HG03025 (cell line): ENCODE data around the gene TSPAN6.
A peak's percentile ranks its signal among the peaks of the same experiment; 100 is the strongest.

Source experiments
- ATAC-seq: cut with Tn5 transposase; IDR thresholded peaks from one replicate; pipeline ENCODE4 v1.9.1; 2021; ENCODE audit warnings: mild to moderate bottlenecking, moderate library complexity; ENCODE audit not compliant: unreplicated experiment, low FRiP score

The TSPAN6 gene

DNA sequence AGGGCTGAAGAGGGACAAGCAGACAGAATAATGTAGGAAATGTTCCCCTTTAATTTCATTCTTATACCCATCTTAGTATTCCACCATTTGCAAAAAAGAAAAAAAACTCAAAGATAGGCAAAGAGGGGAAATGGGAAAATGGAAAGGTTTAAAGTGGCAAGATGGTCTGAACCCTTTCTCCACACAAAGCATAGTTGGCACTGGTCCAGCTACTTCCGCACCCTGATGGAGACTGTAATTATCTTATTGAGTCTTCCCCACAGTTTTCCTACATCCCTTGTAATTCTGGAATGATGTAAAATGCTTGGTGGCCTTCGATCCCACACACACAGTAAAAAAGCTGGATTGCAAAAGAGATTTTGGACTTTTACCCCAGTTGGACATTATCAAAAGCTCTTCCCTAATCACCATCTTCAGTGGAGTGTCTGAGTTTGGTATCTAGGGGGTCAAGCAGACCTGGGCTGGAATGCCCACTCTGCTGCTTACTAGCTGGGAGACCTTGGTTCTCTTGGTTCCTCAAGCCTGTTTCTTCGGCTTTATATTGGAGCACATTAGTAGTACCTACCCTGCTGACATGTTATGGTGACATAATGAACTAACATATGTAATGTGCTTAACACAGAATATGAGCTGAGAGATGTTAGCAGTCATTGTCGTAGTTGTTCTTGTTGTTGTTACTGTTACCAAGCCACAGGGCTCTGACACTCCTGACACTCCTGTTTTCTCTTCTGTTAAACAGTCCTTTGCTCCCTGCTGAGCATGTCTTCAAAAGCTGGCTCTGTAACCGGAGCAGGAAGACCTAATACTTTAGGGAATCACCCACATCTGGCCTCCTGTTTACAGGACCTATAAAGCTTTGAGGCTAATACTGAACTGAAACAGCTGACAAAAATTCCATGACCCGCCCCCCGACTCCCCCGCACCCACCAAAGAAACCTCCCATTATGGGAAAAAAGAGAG lies 12.1 kb upstream of the TSPAN6 start:
- no peak for ATAC-seq

- no peak for ATAC-seq
Observed at GRCh38 chrX:100647739-100648138, 11.1 kb upstream of the TSPAN6 start.

DNA sequence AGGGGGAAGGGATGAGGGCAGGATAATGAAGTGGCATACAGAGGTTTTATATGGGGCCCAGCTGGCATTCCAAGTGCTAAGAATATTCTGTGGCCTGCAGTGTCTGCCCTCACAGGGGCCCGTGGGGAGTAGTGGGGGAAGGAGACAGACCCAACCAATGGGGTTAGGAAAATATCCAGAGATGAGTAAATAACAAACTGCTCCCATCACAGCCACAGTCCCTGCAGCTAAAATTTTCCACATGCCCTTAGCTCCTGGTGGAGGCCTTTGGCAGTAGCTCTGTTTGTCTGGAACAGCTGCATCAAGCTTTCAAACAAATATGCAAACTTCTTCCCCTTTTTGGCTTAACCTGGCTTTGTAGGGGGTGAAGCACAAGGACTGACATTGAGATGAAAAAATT lies 10.5 kb upstream of the TSPAN6 start:
- ATAC-seq: no peak

GRCh38 chrX:100645106-100645505 lies 8.5 kb upstream of the TSPAN6 start:
- no peak for ATAC-seq

- ATAC-seq: no peak
Observed at GRCh38 chrX:100643956-100644860, 7.6 kb upstream of the TSPAN6 start, which contains the start of gene SRPX2. Gene SRPX2 (plus strand): TSS chrX:100644199. CDS start chrX:100646323, 2,124 bp downstream.

GRCh38 chrX:100643212-100643611 lies 6.6 kb upstream of the TSPAN6 start:
- ATAC-seq: no peak

GRCh38 chrX:100642290-100642689 lies 5.7 kb upstream of the TSPAN6 start:
- ATAC-seq: no peak

GRCh38 chrX:100635989-100636320 lies 651 bp downstream of the TSPAN6 start:
- no peak for ATAC-seq

DNA sequence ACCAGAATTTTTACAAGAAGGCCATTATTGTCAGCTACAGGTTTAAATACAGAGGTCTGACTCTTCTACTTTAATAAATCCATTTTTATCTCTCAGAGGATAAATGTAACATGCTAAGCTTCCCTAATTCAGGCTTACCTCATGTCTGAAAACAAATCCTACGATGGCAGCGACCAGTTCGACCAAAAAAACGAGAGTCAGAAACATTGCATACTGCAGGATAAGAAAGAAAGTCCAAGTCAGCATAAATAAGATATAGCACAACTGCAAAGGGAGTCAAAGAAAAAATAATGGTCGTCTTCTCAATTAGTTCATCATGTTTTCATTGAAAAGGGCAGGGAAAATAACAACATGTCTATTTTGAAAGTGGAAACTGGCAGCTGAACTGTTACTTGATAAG lies 1.6 kb downstream of the TSPAN6 start:
- no peak for ATAC-seq

- ATAC-seq: peak; percentile 94
Observed at GRCh38 chrX:100625985-100626491, 10.6 kb downstream of the TSPAN6 start.

- no peak for ATAC-seq
Observed at GRCh38 chrX:100623001-100623400, 13.6 kb downstream of the TSPAN6 start.

- peak; percentile 80 for ATAC-seq
Observed at GRCh38 chrX:100615005-100615404, 21.6 kb downstream of the TSPAN6 start.

- no peak for ATAC-seq
Observed at GRCh38 chrX:100611951-100612350, 24.7 kb downstream of the TSPAN6 start.

DNA sequence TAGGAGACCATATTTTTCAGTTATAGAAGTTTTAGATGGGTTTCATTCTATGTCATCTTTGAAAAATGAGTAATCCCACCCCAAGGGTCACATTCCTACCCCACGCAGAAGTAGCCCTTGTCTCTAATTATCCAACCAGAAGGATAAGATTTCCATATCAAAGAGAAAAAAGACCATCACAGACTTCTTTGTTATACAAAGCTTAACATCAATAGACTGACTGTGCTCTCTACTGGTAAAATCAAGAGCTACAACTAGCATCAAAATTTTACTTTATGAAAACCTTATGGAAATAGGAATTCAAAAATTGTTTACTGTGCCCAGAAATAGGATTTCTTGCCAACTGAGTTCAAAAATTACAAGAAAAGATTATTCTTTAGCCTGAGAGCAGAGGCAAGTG lies 27.0 kb downstream of the TSPAN6 start:
- ATAC-seq: no peak

GRCh38 chrX:100606753-100607152 lies 29.9 kb downstream of the TSPAN6 start:
- ATAC-seq: no peak

- no peak for ATAC-seq
Observed at GRCh38 chrX:100600758-100601157, 35.8 kb downstream of the TSPAN6 start.

GRCh38 chrX:100600340-100600739 lies 36.3 kb downstream of the TSPAN6 start:
- ATAC-seq: no peak

DNA sequence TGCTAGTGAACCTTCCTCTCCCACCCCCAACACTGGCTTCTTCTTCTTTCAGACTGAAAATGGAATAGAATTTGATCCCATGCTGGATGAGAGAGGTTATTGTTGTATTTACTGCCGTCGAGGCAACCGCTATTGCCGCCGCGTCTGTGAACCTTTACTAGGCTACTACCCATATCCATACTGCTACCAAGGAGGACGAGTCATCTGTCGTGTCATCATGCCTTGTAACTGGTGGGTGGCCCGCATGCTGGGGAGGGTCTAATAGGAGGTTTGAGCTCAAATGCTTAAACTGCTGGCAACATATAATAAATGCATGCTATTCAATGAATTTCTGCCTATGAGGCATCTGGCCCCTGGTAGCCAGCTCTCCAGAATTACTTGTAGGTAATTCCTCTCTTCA lies 37.1 kb downstream of the TSPAN6 start:
- ATAC-seq: no peak

- ATAC-seq: no peak
Observed at GRCh38 chrX:100596601-100597000, 40.0 kb downstream of the TSPAN6 start.

DNA sequence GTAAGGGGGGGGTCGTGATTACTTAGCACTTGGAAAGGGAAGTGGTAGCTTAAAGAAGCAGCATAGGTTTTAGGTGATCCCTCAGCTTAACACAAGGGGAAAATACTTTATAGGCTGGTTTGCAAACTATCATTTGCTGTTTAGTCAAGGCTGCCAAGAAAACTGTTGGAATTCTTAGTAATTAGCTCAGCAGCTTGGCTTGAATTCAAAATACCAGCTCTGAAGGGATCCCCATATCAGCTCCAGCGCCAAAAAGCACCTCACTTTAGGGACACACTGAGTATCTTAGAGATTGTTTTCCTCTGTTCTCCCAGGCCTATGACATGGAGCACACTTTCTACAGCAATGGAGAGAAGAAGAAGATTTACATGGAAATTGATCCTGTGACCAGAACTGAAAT lies 43.0 kb downstream of the TSPAN6 start:
- ATAC-seq: no peak

- no peak for ATAC-seq
Observed at GRCh38 chrX:100593126-100593525, 43.5 kb downstream of the TSPAN6 start.
